ENCODE data around the gene TMEM123.

DNA sequence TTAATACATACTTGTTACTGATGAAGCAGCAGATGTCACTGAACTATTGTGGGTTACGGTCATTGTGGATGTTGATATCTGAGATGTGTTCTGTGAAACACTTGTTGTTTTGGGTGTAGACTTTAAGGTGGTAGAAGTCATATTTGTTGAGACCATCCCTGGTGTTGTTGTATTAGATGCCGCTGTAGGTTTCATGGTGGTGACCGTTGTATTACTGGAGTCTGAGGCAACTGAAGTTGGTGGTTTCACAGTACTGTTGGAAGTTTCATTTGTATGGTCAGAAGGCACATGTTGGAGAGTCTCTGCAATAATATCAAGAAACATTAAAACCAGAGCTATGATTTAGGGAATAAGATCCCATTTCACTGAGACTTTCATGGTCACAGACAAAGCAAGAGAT, 50.7 kb downstream of the TMEM123 start:
- TF ChIP-seq, protein P1, sequence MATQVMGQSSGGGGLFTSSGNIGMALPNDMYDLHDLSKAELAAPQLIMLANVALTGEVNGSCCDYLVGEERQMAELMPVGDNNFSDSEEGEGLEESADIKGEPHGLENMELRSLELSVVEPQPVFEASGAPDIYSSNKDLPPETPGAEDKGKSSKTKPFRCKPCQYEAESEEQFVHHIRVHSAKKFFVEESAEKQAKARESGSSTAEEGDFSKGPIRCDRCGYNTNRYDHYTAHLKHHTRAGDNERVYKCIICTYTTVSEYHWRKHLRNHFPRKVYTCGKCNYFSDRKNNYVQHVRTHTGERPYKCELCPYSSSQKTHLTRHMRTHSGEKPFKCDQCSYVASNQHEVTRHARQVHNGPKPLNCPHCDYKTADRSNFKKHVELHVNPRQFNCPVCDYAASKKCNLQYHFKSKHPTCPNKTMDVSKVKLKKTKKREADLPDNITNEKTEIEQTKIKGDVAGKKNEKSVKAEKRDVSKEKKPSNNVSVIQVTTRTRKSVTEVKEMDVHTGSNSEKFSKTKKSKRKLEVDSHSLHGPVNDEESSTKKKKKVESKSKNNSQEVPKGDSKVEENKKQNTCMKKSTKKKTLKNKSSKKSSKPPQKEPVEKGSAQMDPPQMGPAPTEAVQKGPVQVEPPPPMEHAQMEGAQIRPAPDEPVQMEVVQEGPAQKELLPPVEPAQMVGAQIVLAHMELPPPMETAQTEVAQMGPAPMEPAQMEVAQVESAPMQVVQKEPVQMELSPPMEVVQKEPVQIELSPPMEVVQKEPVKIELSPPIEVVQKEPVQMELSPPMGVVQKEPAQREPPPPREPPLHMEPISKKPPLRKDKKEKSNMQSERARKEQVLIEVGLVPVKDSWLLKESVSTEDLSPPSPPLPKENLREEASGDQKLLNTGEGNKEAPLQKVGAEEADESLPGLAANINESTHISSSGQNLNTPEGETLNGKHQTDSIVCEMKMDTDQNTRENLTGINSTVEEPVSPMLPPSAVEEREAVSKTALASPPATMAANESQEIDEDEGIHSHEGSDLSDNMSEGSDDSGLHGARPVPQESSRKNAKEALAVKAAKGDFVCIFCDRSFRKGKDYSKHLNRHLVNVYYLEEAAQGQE (IDR thresholded peaks at IDR 0.05; ENCODE audit: low read depth): no peak
- no peak for TF ChIP-seq TAF1 (IDR thresholded peaks at IDR 0.05; ENCODE audit: low read depth)
- TF ChIP-seq EP300 (IDR thresholded peaks at IDR 0.05; ENCODE audit: borderline replicate concordance): no peak
- TF ChIP-seq, protein P2, sequence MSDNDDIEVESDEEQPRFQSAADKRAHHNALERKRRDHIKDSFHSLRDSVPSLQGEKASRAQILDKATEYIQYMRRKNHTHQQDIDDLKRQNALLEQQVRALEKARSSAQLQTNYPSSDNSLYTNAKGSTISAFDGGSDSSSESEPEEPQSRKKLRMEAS (IDR thresholded peaks at IDR 0.05): no peak
- no peak for TF ChIP-seq CREB1 (IDR thresholded peaks at IDR 0.05; ENCODE audit: low read depth)
- TF ChIP-seq RAD21 (IDR thresholded peaks at IDR 0.05; ENCODE audit: low read depth): no peak
- no peak for TF ChIP-seq ZBTB7A (IDR thresholded peaks at IDR 0.05; ENCODE audit: low read depth)
- no peak for TF ChIP-seq CEBPB (IDR thresholded peaks at IDR 0.05)
- TF ChIP-seq EGR1 (IDR thresholded peaks at IDR 0.05): no peak
- no peak for TF ChIP-seq YY1 (IDR thresholded peaks at IDR 0.05; ENCODE audit: low read depth)
- no peak for TF ChIP-seq TEAD4 (IDR thresholded peaks at IDR 0.05)
- TF ChIP-seq TCF12 (IDR thresholded peaks at IDR 0.05; ENCODE audit: low read depth): no peak
- no peak for TF ChIP-seq NFIC (IDR thresholded peaks at IDR 0.05)
- TF ChIP-seq FOXM1 (IDR thresholded peaks at IDR 0.05; ENCODE audit: borderline replicate concordance, low read depth): no peak

Measured in Ishikawa (cell line).